Neutrophil (primary cell): ENCODE measurements around the gene CRIP1.

Source experiments
- H3K27ac ChIP-seq: fragments of 200-600 bp; sonication (generic); 2 replicates; pipeline ENCODE4 v1.5.1; 2016; ENCODE audit warnings: mild to moderate bottlenecking, moderate library complexity
- H3K27me3 ChIP-seq: fragments of 200-600 bp; sonication (generic); 2 replicates; pipeline ENCODE4 v1.6.0; 2016; ENCODE audit warnings: mild to moderate bottlenecking
- H3K36me3 ChIP-seq: fragments of 200-600 bp; sonication (generic); 2 replicates; pipeline ENCODE4 v1.5.1; 2017
- H3K4me1 ChIP-seq, 2 experiments: fragments of 200-600 bp in 1 of 2; sonication (generic) in 1 of 2; 1 replicate in 1 of 2; 2 replicates in 1 of 2; pipeline versions ENCODE4 v1.5.1 to v1.6.1; 2013 to 2016; ENCODE audit warnings: low read depth in 1 of 2, low read length in 1 of 2, mild to moderate bottlenecking in 1 of 2, moderate library complexity in 1 of 2; ENCODE audit not compliant: control insufficient read depth in 1 of 2, insufficient read depth in 1 of 2
- H3K4me3 ChIP-seq, 2 experiments: fragments of 200-600 bp in 1 of 2; sonication (generic) in 1 of 2; 1 replicate in 1 of 2; 2 replicates in 1 of 2; pipeline ENCODE4 v1.5.1; 2013 to 2016; ENCODE audit warnings: low read depth in 1 of 2, low read length in 1 of 2, mild to moderate bottlenecking in 1 of 2, moderate library complexity in 1 of 2
- H3K9me3 ChIP-seq: fragments of 200-600 bp; sonication (generic); 2 replicates; pipeline ENCODE4 v1.5.1; 2016
- TF ChIP-seq, protein P1 (sequence below): fragments of 200-600 bp; sonication (generic); IDR thresholded peaks from 2 replicates; pipeline ENCODE4 v1.5.1; 2016; ENCODE audit warnings: antibody characterized with exemption

The CRIP1 gene

DNA sequence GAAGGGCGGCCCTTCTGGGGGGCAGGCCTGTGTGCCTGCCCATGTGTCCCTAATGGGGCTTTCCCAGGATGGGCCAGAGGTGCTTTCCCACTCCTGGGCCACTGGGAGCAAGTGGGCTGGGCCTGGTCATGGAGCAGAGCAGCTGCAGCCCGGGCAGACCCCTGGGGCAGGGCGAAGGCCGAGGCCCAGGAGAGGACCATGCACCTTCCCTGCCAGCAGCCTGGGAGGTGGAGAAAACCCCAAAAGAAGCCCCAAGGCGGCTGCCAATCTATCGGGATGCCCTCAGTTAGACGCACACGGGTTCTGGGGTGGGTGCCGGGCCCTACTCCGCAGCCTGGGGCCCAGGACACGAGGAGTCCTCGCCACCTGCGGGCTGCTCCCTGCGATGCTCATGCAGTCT lies 28.1 kb upstream of the CRIP1 start:
- H3K9me3 ChIP-seq = no peaks in the 10 kb centered on the region
- H3K36me3 ChIP-seq = peaks cover 57% of the 10 kb centered on the region
- no peak overlapping the region for H3K4me3 ChIP-seq
- TF ChIP-seq, protein P1, sequence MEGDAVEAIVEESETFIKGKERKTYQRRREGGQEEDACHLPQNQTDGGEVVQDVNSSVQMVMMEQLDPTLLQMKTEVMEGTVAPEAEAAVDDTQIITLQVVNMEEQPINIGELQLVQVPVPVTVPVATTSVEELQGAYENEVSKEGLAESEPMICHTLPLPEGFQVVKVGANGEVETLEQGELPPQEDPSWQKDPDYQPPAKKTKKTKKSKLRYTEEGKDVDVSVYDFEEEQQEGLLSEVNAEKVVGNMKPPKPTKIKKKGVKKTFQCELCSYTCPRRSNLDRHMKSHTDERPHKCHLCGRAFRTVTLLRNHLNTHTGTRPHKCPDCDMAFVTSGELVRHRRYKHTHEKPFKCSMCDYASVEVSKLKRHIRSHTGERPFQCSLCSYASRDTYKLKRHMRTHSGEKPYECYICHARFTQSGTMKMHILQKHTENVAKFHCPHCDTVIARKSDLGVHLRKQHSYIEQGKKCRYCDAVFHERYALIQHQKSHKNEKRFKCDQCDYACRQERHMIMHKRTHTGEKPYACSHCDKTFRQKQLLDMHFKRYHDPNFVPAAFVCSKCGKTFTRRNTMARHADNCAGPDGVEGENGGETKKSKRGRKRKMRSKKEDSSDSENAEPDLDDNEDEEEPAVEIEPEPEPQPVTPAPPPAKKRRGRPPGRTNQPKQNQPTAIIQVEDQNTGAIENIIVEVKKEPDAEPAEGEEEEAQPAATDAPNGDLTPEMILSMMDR = no peak
- no peak overlapping the region for H3K27ac ChIP-seq
- no peaks in the 10 kb centered on the region for H3K4me1 ChIP-seq
- H3K27me3 ChIP-seq = no peaks in the 10 kb centered on the region

DNA sequence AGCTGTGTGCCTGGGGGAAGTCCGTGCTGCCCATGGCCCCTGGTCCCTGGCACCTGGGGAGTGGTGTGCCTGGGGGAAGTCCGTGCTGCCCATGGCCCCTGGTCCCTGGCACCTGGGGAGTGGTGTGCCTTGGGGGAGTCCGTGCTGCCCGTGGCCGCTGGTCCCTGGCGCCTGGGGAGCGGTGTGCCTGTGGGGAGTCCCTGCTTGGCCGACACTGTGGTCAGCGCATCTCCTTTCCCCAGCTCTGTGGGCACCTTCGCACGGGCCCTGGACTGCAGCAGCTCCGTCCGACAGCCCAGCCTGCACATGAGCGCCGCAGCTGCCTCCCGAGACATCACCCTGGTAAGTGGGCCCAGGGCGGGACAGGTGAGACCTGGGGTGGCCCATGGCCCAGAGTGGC lies 26.6 kb upstream of the CRIP1 start:
- no peaks in the 10 kb centered on the region for H3K4me1 ChIP-seq
- H3K9me3 ChIP-seq = no peaks in the 10 kb centered on the region
- H3K36me3 ChIP-seq = peaks cover 65% of the 10 kb centered on the region
- no peak overlapping the region for H3K4me3 ChIP-seq
- H3K27me3 ChIP-seq = no peaks in the 10 kb centered on the region
- H3K27ac ChIP-seq = no peak overlapping the region
- TF ChIP-seq, protein P1 = no peak

DNA sequence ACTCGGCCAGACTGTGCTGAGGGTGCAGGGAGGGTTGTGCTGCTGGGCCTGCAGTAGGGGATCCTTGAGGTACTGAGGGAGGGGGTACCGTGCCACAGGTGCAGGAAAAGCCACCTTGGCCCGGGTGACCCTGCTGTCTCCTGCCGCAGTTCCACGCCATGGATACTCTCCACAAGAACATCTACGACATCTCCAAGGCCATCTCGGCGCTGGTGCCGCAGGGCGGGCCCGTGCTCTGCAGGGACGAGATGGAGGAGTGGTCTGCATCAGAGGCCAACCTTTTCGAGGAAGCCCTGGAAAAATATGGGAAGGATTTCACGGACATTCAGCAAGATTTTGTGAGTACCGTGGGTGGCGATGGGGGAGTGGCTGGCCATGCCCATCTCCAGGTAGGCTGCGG lies 26.1 kb upstream of the CRIP1 start:
- Histone ChIP-seq H3K4me1 (no peaks in the 10 kb centered on the region), H3K4me3 (no peak overlapping the region), H3K9me3 (no peaks in the 10 kb centered on the region), H3K27ac (no peak overlapping the region), H3K36me3 (peaks cover 65% of the 10 kb centered on the region), H3K27me3 (no peaks in the 10 kb centered on the region)
- TF ChIP-seq, protein P1 = no peak

DNA sequence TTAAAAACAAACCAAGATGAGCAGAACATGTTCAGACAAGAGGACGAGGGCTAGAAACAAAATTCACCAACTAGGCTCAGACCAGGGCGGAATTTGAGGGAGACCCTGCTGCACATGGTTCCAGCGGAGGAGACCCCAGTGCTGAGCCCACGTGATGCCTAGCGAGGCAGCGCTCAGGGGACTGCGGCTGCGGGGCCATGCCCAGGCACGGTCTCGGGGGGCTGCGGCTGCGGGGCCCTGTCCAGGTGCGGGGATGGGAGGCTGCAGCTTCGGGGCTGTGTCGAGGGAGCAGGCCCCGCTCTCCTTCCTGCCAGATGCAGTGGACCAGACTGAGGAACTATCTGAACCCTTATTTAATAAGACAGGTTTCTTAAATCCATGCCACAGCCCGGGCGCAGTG lies 24.8 kb upstream of the CRIP1 start:
- Histone ChIP-seq H3K4me1 (no peaks in the 10 kb centered on the region), H3K36me3 (peaks cover 62% of the 10 kb centered on the region), H3K27ac (no peak overlapping the region), H3K9me3 (no peaks in the 10 kb centered on the region), H3K27me3 (no peaks in the 10 kb centered on the region), H3K4me3 (no peak overlapping the region)
- TF ChIP-seq, protein P1 = no peak

DNA sequence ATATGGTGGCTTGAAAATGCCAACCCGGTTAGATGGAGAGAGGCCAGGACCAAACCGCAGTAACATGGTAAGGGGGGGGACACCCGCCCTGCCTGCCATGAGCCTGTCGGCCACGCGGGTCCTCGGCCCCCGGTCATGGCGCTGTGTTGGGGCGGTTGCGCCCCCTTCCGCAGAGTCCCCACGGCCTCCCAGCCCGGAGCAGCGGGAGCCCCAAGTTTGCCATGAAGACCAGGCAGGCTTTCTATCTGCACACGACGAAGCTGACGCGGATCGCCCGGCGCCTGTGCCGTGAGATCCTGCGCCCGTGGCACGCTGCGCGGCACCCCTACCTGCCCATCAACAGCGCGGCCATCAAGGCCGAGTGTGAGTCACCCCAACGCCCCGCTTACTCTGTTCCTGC lies 22.2 kb upstream of the CRIP1 start:
- TF ChIP-seq, protein P1 = no peak
- Histone ChIP-seq H3K27ac (no peak overlapping the region), H3K27me3 (no peaks in the 10 kb centered on the region), H3K4me3 (no peak overlapping the region), H3K36me3 (peaks cover 75% of the 10 kb centered on the region), H3K9me3 (no peaks in the 10 kb centered on the region), H3K4me1 (no peaks in the 10 kb centered on the region)
